DMS153 (cell line): Measurements from ENCODE around the gene S1PR1.

Experiments
- DNase-seq: peaks from one replicate; lab custom pipeline; 2025; lab: John Stamatoyannopoulos, UW

Gene S1PR1

DNA sequence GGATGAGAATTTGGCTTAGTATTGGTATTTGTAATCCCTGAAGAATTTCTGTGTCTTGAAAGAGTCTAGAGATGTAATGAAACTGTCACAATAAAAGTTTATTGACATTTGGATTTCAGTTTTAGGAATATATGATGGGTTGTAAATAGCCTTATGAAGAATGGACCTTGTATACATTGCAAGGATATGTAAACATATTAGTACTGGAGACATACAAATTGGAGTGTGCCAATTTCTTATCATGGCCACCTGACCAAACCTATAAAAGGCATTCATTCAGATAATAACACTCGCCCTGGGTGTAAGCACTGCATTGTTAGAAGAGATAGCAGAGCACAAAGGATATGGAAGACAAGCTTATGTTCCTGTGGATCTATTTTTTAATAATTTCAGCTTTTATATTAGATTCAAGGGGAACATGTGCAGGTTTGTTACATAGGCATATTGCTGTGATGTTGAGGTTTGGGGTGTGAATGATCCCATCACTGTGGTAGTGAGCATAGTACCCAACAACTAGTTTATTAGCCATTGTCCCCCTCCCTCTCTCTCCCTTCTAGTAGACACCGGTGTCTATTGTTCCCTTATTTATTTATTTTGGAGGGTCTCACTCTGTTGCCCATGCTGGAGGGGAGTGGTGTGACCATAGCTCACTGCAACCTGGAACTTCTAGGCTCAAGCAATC, 8.6 kb downstream of the S1PR1 start:
- DNase-seq, result no peak

DNA sequence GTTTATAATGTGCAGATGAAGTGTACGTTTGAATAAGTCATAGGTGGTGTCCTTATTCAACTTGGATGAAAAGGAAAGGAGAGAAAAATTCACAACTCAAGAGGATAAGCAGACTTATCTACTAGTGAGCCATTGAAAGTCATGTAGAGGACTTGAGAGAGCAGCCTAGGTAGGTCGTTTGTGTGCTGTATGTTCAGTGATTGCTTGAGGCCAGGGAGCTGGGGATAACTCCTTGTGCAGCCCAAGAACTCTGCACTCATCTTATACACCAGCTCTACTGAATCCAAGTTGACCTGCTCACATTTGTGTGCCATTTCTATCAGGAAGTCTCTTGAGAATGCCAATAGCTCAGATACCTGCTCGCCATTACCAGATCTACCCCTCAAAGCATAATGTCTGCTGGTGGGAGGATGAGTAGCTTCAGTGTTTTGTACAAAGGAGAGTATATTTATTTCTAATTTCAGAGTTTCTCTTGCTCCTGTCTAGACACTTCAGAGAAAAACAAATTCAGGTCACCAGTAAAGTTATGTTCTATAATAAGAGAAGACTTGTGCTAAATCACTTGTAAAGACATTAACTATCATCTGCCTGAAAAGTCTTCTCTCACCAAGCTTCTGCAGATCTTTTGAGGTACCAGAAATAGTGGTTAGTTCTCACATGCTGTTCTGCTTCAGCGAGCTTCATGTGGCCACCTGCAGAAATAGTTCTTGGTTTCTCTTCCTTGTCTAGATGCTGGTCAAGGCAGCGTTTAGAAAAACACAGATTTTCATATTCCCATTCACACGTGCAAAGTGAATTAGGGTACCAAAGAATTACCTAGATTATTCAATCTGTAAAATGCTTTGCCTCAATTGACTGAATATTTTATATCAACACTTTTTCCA, 10.8 kb downstream of the S1PR1 start:
- no peak for DNase-seq

DNA sequence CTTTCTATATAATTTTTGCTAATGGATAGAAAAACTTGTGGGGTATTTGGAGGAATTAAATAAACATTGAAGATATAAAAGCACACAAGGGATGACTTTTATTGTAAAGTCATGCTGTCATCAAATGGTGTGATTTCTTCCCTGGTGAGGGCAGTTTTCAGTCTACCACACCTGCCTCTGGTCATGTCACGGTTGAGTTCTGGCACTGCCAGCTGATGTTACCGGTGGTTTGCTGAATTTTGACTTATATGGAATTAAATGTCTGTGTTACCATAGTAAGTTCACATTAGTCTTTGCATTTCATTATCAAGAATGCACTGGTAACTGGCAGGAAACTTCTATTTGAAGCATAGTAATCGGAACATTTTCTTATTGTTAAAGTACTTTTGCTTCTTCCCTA, 13.4 kb downstream of the S1PR1 start:
- DNase-seq, result no peak

DNA sequence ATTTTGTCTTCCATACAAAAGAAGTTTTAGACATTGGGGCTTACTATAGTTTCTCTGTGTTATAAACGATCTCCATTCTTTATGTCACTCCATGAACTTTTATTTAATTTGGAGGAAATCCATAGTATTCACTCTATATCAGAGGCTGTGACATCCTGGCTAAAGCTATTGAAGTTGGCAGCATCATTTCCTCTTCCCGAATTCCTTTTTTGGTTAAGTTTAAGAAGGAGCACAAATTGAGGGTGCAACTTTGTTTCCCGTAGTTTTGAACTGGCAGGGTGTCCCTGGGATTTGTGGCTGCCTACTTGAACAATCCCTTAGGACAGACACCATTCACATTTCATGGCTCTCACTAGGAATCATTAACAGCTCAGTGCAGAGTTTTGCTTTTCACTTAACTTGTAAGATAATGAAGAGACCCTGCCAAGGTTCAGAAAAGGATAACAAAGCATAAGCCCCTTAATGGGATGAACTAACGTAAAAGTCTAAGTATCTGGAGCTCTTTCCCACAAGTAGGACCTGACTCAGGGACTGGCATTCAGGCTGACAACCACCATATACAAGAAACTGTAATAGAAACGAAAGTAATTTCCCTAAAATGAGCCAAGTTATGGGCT, 13.9 kb downstream of the S1PR1 start:
- DNase-seq, result no peak

DNA sequence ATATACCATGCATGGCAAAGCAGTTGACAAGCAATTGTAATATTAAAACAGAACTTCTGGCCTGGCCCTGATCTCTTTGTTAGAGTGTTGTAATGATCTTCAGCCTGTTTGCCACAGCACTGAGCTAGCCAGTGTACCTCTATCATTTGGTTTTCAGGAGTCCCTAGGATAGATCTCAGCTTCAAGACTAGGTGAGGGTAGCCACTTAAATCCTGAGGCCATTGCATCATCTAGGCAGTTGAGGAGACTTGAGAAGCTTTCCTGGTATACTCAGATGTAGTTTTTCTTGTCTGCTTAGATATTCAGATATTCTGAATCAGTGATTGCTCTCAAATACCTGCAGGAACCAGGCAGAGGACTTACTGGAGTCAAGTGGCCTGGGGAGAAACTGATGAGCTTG, 14.7 kb downstream of the S1PR1 start:
- no peak for DNase-seq

DNA sequence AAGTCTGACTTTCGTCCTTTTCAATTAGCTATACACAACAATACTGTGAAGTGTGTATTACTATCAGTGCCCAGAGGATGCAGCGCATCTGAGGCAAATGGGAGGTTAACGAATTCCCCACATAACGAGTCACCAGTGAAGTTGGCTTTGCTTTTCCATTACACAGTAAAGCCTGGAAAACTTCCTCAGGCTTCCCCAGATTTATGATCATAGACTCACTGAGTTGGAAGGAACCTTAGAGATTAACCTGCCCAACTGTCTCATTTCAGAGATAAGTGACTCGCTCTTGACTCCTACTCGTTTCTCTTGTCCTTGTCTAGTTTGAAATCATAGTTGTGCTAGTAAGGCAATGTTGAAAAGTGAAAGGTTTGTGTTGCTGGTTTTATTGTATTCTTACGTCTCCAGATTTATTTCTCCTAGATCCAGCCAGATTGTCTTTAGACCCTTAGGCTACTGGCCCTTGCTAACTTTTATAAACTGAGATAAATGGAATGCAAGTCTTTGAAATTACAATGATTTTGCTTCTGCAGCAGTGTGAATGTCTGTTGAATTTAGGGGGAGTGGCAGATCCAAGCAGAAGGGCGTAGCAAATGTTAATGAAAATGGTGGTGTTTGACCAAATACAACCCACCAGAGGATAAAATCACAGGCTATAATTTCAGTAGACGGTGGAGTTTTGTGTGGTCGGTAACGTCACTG, 17.3 kb downstream of the S1PR1 start:
- DNase-seq, result no peak

DNA sequence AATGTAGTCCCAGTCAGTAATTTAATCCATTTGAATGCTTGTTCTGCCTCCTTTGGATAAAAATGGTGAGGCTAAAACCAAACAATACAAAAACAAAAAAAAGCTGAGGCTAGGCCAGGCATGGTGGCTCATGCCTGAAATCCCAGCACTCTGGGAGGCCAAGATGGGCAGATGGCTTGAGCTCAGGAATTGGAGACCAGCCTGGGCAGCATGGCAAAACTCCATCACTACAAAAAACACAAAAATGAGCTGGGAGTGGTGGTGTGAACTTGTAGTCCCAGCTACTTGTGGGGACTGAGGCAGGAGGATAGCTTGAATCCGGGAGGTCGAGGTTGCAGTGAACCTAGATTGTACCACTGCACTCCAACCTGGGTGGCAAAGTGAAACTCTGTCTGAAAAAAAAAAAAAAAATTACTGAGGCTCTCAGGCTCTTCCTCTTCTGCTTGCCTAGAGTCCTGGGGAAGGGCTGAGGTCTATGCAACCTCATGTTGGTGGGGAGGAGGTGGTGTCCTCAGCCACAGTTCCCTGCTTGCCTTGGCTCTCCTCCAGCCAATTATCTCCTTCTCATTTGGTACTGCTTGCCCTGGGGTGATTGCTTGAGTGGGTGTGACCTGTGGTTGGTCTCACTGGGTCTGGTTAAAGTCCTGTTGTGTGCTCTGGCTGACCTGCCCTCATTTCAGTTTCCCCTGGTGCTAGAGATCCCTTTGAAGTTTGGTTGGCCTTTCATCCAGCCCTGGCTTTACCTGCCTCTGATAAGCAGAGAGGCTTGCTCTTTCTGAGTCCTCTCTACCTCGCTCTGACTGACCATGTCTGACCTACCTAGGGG, 20.9 kb downstream of the S1PR1 start:
- no peak for DNase-seq

DNA sequence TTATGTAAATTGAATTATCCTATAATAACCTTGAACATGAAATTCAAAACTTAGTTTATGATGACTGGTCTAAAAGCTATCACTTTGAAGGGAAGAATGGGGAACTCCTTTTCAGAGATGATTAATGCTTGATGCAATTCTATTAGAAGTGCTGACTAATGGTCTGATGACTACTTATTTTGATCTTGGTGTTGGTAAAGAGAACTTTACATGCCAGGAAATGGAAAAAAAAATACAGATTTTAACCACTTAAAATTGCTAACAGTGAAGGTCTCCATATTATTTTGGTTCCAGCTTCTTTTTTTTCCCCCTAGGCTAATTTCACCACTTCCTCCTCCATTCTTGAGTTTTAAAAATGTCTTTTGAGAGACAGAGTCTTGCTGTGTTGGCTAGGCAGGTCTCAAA, 22.9 kb downstream of the S1PR1 start:
- no peak for DNase-seq

DNA sequence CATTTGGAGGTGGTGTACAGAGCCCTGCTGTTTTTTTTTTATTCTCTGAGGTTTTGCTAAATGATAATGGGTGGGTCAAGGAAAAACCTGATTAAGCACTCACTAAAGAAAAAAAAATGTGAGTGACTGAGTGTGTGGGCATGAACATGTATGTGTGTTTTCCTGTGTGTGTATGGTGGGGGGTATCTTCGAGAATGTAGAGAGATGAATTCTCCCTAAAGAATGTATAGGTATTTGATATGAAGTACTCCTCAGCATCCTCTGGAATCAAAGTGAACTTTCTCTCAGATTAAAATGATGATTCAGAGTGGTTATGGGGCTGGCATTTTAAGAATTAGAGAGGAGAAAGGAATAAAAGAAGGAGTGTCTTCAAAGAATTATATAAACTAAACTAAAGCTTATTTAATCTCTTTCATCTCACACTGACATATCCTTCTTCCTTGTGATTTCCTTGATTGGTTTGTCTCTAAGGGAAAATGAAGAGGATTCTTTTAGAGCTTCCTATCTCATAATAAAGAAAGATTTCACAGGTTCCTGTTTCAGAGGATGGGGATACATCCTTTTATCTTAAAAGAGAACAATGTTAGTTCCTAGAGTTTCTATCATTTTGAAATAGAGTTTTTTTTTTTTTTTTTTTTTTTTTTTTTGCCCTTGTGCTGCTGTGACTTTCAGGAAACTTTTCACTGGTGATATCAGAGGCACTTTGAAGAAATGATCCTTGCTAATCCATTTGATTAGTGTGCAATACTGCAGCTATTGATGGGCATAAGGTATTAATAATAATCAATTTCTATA, 23.9 kb downstream of the S1PR1 start:
- no peak for DNase-seq

DNA sequence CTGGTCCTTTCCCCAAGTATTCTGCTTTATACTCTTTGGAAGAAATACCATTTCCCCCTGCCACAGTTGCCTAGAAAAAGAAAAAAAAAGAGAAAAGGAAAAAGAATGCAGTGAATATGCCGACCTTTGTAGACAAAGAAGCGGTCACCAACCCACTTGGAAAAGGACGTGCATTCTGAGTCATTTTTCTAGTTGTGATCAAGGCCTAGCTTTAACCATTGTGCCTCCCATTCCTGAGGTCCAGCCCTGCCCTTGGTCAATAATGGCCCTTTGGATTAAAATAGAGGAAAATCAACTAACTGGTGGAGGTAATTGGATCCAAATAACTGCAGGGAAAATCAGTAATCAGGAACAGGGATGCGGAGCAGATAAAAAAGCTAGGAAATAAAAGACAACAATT, 24.8 kb downstream of the S1PR1 start:
- DNase-seq, result no peak

DNA sequence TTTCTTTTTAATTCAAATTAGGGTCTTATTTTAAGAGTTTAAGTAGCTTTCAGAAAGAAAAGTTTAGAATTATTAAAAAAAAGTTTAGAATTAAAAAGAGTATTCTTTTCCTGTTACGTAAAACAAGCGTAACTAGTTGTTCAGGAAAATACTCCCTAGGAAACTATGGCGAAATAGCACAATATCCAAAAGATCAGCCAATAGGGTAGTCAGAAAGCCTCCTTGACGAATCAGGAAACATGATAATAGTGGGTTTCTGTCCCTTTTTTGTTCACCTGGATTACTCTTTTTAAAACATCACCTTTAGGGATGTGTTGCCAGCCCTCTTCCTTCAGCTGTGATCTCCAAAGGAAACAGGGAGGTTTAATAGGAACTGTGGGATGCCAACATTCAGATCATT, 25.2 kb downstream of the S1PR1 start:
- no peak for DNase-seq

DNA sequence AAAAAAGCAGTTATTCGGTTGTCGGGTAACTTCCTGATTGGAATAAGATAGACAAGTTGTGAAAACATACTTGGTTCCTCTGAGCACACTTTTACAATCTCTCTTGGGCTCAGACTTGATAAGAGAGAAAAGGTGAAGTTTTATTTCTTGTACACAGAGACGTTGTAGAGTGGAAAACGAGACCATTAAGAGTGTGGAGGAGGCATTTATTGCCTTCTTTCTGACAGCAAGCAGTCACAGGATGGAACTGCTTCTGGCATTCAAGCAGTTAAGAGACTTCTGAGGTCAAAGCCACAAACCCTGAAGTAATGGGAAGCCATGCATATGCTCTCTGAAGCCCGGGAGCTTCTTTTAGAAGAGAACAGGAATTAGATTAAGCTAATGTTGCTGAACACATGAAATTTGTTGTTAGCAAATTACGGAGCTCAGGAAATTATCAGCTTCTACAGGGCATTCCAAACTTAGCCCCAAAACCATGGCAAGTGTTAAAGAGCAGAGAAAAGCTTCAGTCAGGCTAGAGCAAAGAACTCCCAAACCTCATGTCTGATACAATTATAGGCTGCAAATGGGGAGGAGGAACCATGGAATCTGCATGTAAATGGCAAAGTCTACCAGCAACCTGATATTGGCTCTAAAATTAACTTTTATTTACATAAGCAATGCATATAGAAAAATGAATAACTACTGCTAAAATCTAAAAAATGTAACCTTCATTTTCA, 26.0 kb downstream of the S1PR1 start:
- DNase-seq, result no peak

DNA sequence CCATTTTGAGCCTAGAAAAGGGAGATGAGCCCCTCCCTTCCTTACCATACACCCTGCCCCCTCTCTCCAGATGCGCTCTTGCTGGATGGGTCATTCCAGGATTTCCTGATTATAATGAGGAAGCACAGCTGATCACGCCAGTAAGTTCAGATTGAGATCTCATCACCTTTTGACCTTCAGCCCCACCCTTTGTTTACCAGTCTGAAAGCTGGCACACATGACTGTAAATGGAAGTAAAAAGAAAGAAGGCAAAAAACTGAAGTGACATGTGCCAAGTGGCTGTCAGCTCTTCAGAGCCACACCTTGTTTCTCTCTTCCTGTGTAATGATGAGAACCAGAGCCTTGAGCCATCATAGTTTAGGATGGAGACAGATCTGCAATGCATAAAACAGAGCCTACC, 27.9 kb downstream of the S1PR1 start:
- DNase-seq, result peak; percentile 9

DNA sequence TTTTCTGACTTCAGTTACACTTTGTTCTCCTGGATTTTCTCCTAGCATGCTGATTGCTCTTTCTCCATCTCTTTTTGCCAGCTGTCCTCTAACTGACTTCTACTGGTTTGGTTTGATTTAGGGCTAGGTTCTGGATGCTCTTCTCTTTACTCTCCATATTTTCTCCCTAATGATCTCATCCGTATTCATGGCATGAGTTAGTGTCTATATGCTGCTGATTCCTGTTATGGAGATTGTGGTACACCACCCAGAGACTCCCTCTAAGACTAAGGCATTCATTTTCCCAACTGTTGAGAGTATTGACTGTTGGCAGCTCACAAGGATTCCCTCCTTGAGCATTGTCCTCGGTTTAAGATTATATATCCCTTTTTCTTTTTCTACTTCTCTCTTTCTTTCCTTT, 28.9 kb downstream of the S1PR1 start:
- no peak for DNase-seq

DNA sequence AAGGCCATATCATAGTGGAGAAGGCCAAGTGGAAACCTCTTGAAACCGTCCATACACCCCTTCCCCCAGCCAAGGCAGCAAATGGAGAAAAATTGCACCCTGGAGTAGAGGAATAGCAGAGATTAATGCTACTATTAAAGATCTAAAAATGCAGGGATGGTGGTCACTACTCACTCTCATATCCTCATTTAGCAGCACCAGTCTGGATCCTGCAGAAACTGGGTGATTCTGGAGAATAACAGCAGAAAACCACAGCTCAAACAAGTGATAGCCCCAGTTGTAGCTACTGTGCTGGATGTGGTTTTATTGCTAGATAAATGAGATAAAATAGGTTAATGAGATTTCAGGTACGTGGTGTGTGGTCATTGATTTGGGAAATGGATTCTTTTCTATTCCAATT, 30.3 kb downstream of the S1PR1 start:
- no peak for DNase-seq

DNA sequence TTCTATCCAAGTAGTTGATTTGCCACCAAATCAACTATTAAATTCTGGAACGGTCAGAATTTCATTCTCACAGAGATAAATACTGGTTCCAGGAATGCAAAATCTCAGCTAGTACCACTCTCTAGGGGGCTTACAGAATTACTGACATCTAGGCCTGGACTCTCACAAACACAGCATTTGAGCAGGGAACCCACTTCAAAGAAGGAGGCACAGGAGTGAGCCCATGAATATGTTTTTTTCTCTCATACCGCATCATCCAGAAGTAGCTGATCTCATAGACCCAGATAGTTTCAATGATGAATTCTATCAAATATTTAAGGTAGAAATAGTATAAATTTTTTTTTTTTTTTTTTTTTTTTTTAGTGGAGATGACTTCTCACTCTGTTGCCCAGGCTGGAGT, 32.1 kb downstream of the S1PR1 start:
- DNase-seq, result no peak

DNA sequence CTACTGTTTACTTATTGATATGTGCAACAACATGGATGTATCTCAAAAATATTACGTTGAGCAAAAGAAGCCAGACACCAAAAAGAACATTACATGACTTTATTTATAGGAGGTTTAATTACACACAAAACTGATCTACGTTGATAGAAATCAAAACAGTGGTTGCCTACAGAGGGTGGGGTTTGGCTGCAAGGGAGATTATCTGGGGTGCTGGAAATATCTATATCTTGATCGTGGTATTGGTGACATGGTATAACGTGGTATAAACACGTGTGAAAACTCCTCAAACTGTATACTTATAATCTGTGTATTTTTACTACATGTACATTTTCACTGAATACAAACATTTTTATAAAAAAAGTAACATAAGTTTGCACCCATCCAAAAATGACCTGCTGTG, 38.9 kb downstream of the S1PR1 start:
- DNase-seq, result no peak

DNA sequence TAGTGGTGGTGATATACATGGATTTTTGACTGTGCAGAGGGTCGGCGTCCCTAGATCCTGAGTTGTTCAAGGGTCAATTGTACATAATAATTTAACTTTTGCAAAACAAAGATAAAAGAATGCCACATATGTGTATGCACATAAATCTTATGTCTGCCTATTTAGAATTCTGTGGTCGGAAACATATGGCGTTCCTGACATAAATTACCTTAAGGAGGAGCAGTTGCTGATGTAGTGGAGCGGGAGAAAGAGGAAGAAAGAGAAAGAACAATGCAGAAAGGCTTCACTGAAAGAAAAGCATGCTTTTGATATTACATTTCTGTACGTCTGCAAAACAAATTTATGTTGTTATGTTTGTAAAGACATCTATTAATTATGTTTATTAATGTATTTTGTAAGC, 40.0 kb downstream of the S1PR1 start:
- no peak for DNase-seq

DNA sequence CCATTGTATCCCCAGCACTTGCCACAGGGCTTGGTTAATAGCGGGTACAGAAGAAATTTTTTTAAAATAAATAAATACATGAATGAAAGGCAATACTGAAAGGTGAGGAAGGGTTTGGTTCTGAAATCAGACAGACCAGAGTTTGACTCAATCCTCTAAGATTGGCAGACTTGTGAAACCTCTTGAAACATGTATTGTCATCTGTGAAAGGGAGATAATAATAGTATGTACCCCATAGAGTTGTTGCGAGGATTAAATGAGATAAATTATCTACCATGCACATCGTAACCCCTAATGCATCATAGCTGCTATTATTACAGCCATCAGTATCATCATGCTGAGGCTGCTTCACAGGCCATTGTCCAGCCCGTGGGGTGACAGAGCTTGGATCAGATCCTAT, 41.4 kb downstream of the S1PR1 start:
- DNase-seq, result no peak

DNA sequence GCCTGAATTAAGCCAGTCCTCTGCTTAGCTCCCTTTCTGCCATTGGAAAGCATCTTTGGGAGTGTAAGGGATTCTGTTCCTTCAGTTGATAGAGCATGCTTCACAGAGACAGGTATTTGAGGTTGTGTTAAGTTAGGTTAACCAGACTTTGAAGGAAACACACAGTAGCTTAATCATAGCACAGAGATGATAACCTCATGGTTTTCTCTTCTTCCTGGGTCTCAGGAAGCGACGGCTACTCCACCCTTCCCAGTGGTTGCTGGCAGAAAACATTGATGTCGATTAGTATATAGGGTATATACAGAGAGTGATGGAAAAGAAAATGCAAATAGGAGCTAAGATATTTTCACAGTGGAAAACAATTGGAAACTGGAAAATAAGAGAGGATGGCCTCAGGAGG, 42.0 kb downstream of the S1PR1 start:
- DNase-seq, result no peak
